ENCODE data around the gene ZNF320. TPM values are rescaled to one million over a fixed set of nuclear protein-coding genes. Genes with fewer than 3 reads are reported as not detected.
"Not testable (repeated sequence)": the region's sequence is repeated elsewhere in the genome, so short reads cannot be mapped to it uniquely, and the experiment has no call there.

The ZNF320 gene
- total RNA-seq, 2 experiments from 2014 or later, result 8.0 to 16.1 TPM

DNA sequence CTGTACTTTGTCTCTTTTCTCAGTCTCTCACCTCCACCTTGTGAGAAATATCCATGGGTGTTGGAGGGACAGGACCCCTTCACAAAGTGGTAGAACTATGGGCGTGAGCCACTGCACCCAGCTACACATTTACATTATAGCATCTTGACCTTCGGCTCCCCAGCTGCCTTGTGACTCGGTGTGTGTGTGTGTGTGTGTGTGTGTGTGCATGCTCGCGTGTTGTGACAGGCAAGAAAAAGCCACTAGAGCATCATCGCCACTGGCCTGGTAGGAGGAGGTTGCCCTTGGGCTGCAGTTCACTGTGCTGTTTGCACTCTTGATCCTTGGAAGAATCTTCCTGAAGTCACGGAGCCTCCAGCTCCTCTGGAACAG is 39.5 kb upstream of the ZNF320 start:
- Histone ChIP-seq H3K27ac (ENCODE audit: low read depth, low read length, poor library complexity, severe bottlenecking) (no peak overlapping the region), H3K79me2 (ENCODE audit: insufficient read depth, low read depth, low read length) (peaks cover 21% of the 10 kb centered on the region; the same call in 1 of the 2 replicates), H3K9me2 (ENCODE audit: insufficient read depth, low read length) (no peaks in the 10 kb centered on the region), H3K9me3 (ENCODE audit: low read length) (no peaks in the 10 kb centered on the region), H2AFZ (ENCODE audit: low read length) (no peak overlapping the region), H3K4me3 (ENCODE audit: low read depth, low read length, poor library complexity, severe bottlenecking) (no peak overlapping the region), H3K4me2 (ENCODE audit: low read length) (no peak overlapping the region), H3K36me3 (ENCODE audit: insufficient read depth, low read length) (peaks cover 25% of the 10 kb centered on the region), H3K4me1 (ENCODE audit: insufficient read depth, low read length, poor library complexity, severe bottlenecking) (peaks cover 5% of the 10 kb centered on the region), H4K20me1 (ENCODE audit: insufficient read depth, low read length) (no peaks in the 10 kb centered on the region)
- ChIA-PET POLR2A (no interaction called here), CTCF (ENCODE audit: unreplicated experiment) (no interaction called here)
- DNase-seq (ENCODE audit: low spot score), result no peak
- TF ChIP-seq, protein P1, sequence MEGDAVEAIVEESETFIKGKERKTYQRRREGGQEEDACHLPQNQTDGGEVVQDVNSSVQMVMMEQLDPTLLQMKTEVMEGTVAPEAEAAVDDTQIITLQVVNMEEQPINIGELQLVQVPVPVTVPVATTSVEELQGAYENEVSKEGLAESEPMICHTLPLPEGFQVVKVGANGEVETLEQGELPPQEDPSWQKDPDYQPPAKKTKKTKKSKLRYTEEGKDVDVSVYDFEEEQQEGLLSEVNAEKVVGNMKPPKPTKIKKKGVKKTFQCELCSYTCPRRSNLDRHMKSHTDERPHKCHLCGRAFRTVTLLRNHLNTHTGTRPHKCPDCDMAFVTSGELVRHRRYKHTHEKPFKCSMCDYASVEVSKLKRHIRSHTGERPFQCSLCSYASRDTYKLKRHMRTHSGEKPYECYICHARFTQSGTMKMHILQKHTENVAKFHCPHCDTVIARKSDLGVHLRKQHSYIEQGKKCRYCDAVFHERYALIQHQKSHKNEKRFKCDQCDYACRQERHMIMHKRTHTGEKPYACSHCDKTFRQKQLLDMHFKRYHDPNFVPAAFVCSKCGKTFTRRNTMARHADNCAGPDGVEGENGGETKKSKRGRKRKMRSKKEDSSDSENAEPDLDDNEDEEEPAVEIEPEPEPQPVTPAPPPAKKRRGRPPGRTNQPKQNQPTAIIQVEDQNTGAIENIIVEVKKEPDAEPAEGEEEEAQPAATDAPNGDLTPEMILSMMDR (conservative IDR thresholded peaks at IDR 0.05; ENCODE audit: low read length), result no peak
- no TSS peak for BruUV-seq (replicated peaks)
- intact Hi-C loops (cut with micrococcal nuclease; ENCODE audit: unreplicated experiment), result no loop called here

- DNase-seq (ENCODE audit: low spot score), result no peak
- H3K4me3 ChIP-seq (ENCODE audit: low read depth, low read length, poor library complexity, severe bottlenecking), result no peak overlapping the region
- peaks cover 25% of the 10 kb centered on the region for H3K36me3 ChIP-seq (ENCODE audit: insufficient read depth, low read length)
- TF ChIP-seq EZH2phosphoT487 (IDR thresholded peaks at IDR 0.05; ENCODE audit: borderline replicate concordance, low read depth, low read length), result no peak
- TF ChIP-seq, protein P1 (conservative IDR thresholded peaks at IDR 0.05; ENCODE audit: low read length), result no peak
- H3K9me3 ChIP-seq (ENCODE audit: low read length), result no peaks in the 10 kb centered on the region
- ChIA-PET POLR2A (no interaction called here), CTCF (ENCODE audit: unreplicated experiment) (no interaction called here)
- peaks cover 3% of the 10 kb centered on the region for H3K4me1 ChIP-seq (ENCODE audit: insufficient read depth, low read length, poor library complexity, severe bottlenecking)
- no peak overlapping the region for H3K27ac ChIP-seq (ENCODE audit: low read depth, low read length, poor library complexity, severe bottlenecking)
- H4K20me1 ChIP-seq (ENCODE audit: insufficient read depth, low read length), result no peaks in the 10 kb centered on the region
- H3K79me2 ChIP-seq (ENCODE audit: insufficient read depth, low read depth, low read length), result peaks cover 15% of the 10 kb centered on the region; the same call in 1 of the 2 replicates
- no TSS peak for BruUV-seq (replicated peaks)
- no peak overlapping the region for H3K4me2 ChIP-seq (ENCODE audit: low read length)
- H3K9me2 ChIP-seq (ENCODE audit: insufficient read depth, low read length), result no peaks in the 10 kb centered on the region
- no peak overlapping the region for H2AFZ ChIP-seq (ENCODE audit: low read length)
- intact Hi-C loops (cut with micrococcal nuclease; ENCODE audit: unreplicated experiment), result no loop called here
These were observed 38.9 kb upstream of the ZNF320 start for GRCh38 chr19:52936151-52936953.

- Histone ChIP-seq H3K9me3 (ENCODE audit: low read length) (no peaks in the 10 kb centered on the region), H3K27ac (ENCODE audit: low read depth, low read length, poor library complexity, severe bottlenecking) (no peak overlapping the region), H2AFZ (ENCODE audit: low read length) (no peak overlapping the region), H3K4me3 (ENCODE audit: low read depth, low read length, poor library complexity, severe bottlenecking) (no peak overlapping the region), H3K9me2 (ENCODE audit: insufficient read depth, low read length) (no peaks in the 10 kb centered on the region), H3K36me3 (ENCODE audit: insufficient read depth, low read length) (peaks cover 25% of the 10 kb centered on the region), H3K4me1 (ENCODE audit: insufficient read depth, low read length, poor library complexity, severe bottlenecking) (no peaks in the 10 kb centered on the region), H3K79me2 (ENCODE audit: insufficient read depth, low read depth, low read length) (peaks cover 10% of the 10 kb centered on the region; the same call in 1 of the 2 replicates), H3K4me2 (ENCODE audit: low read length) (no peak overlapping the region), H4K20me1 (ENCODE audit: insufficient read depth, low read length) (no peaks in the 10 kb centered on the region)
- intact Hi-C loops (cut with micrococcal nuclease; ENCODE audit: unreplicated experiment), result no loop called here
- BruUV-seq (replicated peaks), result no TSS peak
- TF ChIP-seq, protein P1 (conservative IDR thresholded peaks at IDR 0.05; ENCODE audit: low read length), result no peak
- no peak for TF ChIP-seq EZH2phosphoT487 (IDR thresholded peaks at IDR 0.05; ENCODE audit: borderline replicate concordance, low read depth, low read length)
- no peak for DNase-seq (ENCODE audit: low spot score)
- ChIA-PET CTCF (ENCODE audit: unreplicated experiment) (no interaction called here), POLR2A (no interaction called here)
These were observed 38.0 kb upstream of the ZNF320 start for GRCh38 chr19:52935434-52935833.

- Histone ChIP-seq H3K4me1 (ENCODE audit: insufficient read depth, low read length, poor library complexity, severe bottlenecking) (peaks cover 18% of the 10 kb centered on the region), H3K36me3 (ENCODE audit: insufficient read depth, low read length) (peaks cover 32% of the 10 kb centered on the region)
- H4K20me1 ChIP-seq (ENCODE audit: insufficient read depth, low read length); H3K9me2 ChIP-seq (ENCODE audit: insufficient read depth, low read length); H3K4me3 ChIP-seq (ENCODE audit: low read depth, low read length, poor library complexity, severe bottlenecking); DNase-seq (ENCODE audit: low spot score); intact Hi-C loops (cut with micrococcal nuclease; ENCODE audit: unreplicated experiment); H3K27ac ChIP-seq (ENCODE audit: low read depth, low read length, poor library complexity, severe bottlenecking); H3K79me2 ChIP-seq (ENCODE audit: insufficient read depth, low read depth, low read length); CTCF ChIA-PET (ENCODE audit: unreplicated experiment); H3K9me3 ChIP-seq (ENCODE audit: low read length); POLR2A ChIA-PET; H3K4me2 ChIP-seq (ENCODE audit: low read length); BruUV-seq (replicated peaks); H2AFZ ChIP-seq (ENCODE audit: low read length): not testable (repeated sequence)
These were observed 27.2 kb upstream of the ZNF320 start for GRCh38 chr19:52924641-52925040.

Measured in OCI-LY7 (cell line).